ENCODE measurements around the gene USP26.
"Not testable (repeated sequence)": the region's sequence is repeated elsewhere in the genome, so short reads cannot be mapped to it uniquely, and the experiment has no call there.

The USP26 gene

GRCh38 chrX:132984058-132984650, 112.8 kb downstream of the USP26 start:
- Mint-ChIP-seq H3K27me3 (peaks cover 8% of the 10 kb centered on the region), H3K4me3 (no peak overlapping the region), H3K27ac (no peak overlapping the region), H3K36me3 (ENCODE audit: low read depth) (no peaks in the 10 kb centered on the region), H3K4me1 (no peaks in the 10 kb centered on the region), H3K9me3 (no peaks in the 10 kb centered on the region)
- DNase-seq (no peak), ATAC-seq (no peak)

- DNase-seq (no peak), ATAC-seq (no peak)
- Mint-ChIP-seq H3K27me3 (peaks cover 8% of the 10 kb centered on the region), H3K9me3 (no peaks in the 10 kb centered on the region), H3K4me3 (no peak overlapping the region), H3K27ac (no peak overlapping the region), H3K36me3 (ENCODE audit: low read depth) (no peaks in the 10 kb centered on the region), H3K4me1 (no peaks in the 10 kb centered on the region)
These were observed 113.4 kb downstream of the USP26 start for GRCh38 chrX:132983496-132983895.

GRCh38 chrX:132980035-132980434, 116.9 kb downstream of the USP26 start:
- H3K36me3 Mint-ChIP-seq (ENCODE audit: low read depth); ATAC-seq; H3K27ac Mint-ChIP-seq; H3K9me3 Mint-ChIP-seq; H3K4me3 Mint-ChIP-seq; H3K4me1 Mint-ChIP-seq; H3K27me3 Mint-ChIP-seq; DNase-seq: not testable (repeated sequence)
